ENCODE measurements around the gene CHST4.
"Not testable (repeated sequence)": the region's sequence is repeated elsewhere in the genome, so short reads cannot be mapped to it uniquely, and the experiment has no call there.

Gene CHST4

GRCh38 chr16:71526111-71526631 is at the start of gene CHST4:
Gene CHST4 (plus strand): TSS chr16:71526426. CDS start chr16:71536678, 10,252 bp downstream.
- peak; percentile 26 for DNase-seq

GRCh38 chr16:71476457-71477124 is 49.6 kb upstream of the CHST4 start:
- DNase-seq: no peak

GRCh38 chr16:71479420-71479819 is 46.8 kb upstream of the CHST4 start:
- no peak for DNase-seq

- DNase-seq: no peak
Measured at GRCh38 chr16:71480956-71481355, 45.3 kb upstream of the CHST4 start.

GRCh38 chr16:71482569-71482968 is 43.7 kb upstream of the CHST4 start:
- DNase-seq: no peak

GRCh38 chr16:71484006-71484893 is 42.0 kb upstream of the CHST4 start:
- peak; percentile 88 for DNase-seq

- DNase-seq: no peak
Measured at GRCh38 chr16:71489122-71489521, 37.1 kb upstream of the CHST4 start, which contains the start of gene ZNF19. Gene ZNF19 (minus strand): TSS chr16:71489324. CDS start chr16:71482114, 7,210 bp downstream.

- no peak for DNase-seq
Measured at GRCh38 chr16:71490361-71490760, 35.9 kb upstream of the CHST4 start.

GRCh38 chr16:71491054-71491453 is 35.2 kb upstream of the CHST4 start:
- DNase-seq: no peak

- no peak for DNase-seq
Measured at GRCh38 chr16:71492786-71493185, 33.4 kb upstream of the CHST4 start.

- DNase-seq: no peak
Measured at GRCh38 chr16:71493213-71493612, 33.0 kb upstream of the CHST4 start.

- no peak for DNase-seq
Measured at GRCh38 chr16:71498031-71498430, 28.2 kb upstream of the CHST4 start.

- DNase-seq: peak; percentile 43
Measured at GRCh38 chr16:71499775-71500364, 26.4 kb upstream of the CHST4 start.

- no peak for DNase-seq
Measured at GRCh38 chr16:71500964-71501363, 25.3 kb upstream of the CHST4 start.

GRCh38 chr16:71501547-71501946 is 24.7 kb upstream of the CHST4 start:
- DNase-seq: no peak

- DNase-seq: not testable (repeated sequence)
Measured at GRCh38 chr16:71504051-71504450, 22.2 kb upstream of the CHST4 start.

GRCh38 chr16:71504901-71505300 is 21.3 kb upstream of the CHST4 start:
- DNase-seq: no peak

GRCh38 chr16:71507061-71507460 is 19.2 kb upstream of the CHST4 start:
- no peak for DNase-seq

GRCh38 chr16:71513302-71513701 is 12.9 kb upstream of the CHST4 start:
- DNase-seq: no peak

GRCh38 chr16:71514476-71514875 is 11.8 kb upstream of the CHST4 start:
- DNase-seq: no peak

GRCh38 chr16:71515026-71515425 is 11.2 kb upstream of the CHST4 start:
- no peak for DNase-seq

GRCh38 chr16:71520550-71520949 is 5.7 kb upstream of the CHST4 start:
- DNase-seq: no peak
